B cell (primary cell): ENCODE data around the gene MYO18A. TPM values are rescaled to one million over a fixed set of nuclear protein-coding genes. Genes with fewer than 3 reads are reported as not detected.

Experiments used
- ATAC-seq: fragments of 200-7000 bp; cut with Tn5 transposase; one replicate; pipeline ENCODE4 v1.10.0; 2021; ENCODE audit warnings: low read depth, mild to moderate bottlenecking, moderate number of reproducible peaks, moderate library complexity
- CTCF ChIA-PET: fragments of 350-600 bp; sonication (Branson Sonifier 250); formaldehyde crosslinking; loops from one replicate; lab custom pipeline; 2021; ENCODE audit warnings: antibody characterized with exemption, inconsistent platforms; lab: Charles Lee
- POLR2A ChIA-PET: fragments of 350-600 bp; sonication (Branson Sonifier 250); formaldehyde crosslinking; loops from one replicate; lab custom pipeline; 2021; ENCODE audit warnings: antibody characterized with exemption; lab: Charles Lee
- DNase-seq: peaks from one replicate; pipeline ENCODE4 v3.0.0; 2013
- H2AFZ ChIP-seq: 2 replicates; pipeline ENCODE4 v1.6.1; 2012; ENCODE audit warnings: mild to moderate bottlenecking, low read depth, low read length; ENCODE audit not compliant: insufficient read depth, poor library complexity, severe bottlenecking
- H3K27ac ChIP-seq, 2 donors: 1 replicate in 1 of 2; 2 replicates in 1 of 2; pipeline ENCODE4 v1.5.1; 2012 to 2013; ENCODE audit warnings: low read length in 2 of 2, mild to moderate bottlenecking in 2 of 2, moderate library complexity in 1 of 2
- H3K27me3 ChIP-seq, 4 experiments: fragments of 200-600 bp in 1 of 4; sonication (generic) in 1 of 4; replicated peaks in 1 of 4; 1 replicate in 2 of 4; 2 replicates in 2 of 4; pipeline versions ENCODE4 v1.6.1 to v1.7.0; 2013 to 2016; ENCODE audit warnings: low read length in 3 of 4, mild to moderate bottlenecking in 2 of 4, mixed read lengths in 1 of 4, moderate library complexity in 1 of 4; ENCODE audit not compliant: insufficient read depth in 4 of 4, control insufficient read depth in 3 of 4; ENCODE audit errors: control extremely low read depth in 1 of 4
- H3K36me3 ChIP-seq, 2 experiments: replicated peaks in 1 of 2; 1 replicate in 1 of 2; 2 replicates in 1 of 2; pipeline versions ENCODE4 v1.6.1 to v1.7.1; 2013; ENCODE audit warnings: low read length in 1 of 2; ENCODE audit not compliant: insufficient read depth in 2 of 2, control insufficient read depth in 1 of 2; ENCODE audit errors: control extremely low read depth in 1 of 2, extremely low read depth in 1 of 2
- H3K4me1 ChIP-seq, 2 donors: fragments of 200-600 bp in 1 of 2; sonication (generic) in 1 of 2; 1 replicate in 1 of 2; 2 replicates in 1 of 2; pipeline versions ENCODE4 v1.5.1 to v1.6.1; 2013 to 2017; ENCODE audit warnings: low read length in 2 of 2; ENCODE audit not compliant: control insufficient read depth in 2 of 2, insufficient read depth in 2 of 2
- H3K4me2 ChIP-seq: replicated peaks from 2 replicates; pipeline ENCODE3; 2012; ENCODE audit warnings: mild to moderate bottlenecking, low read depth, low read length; ENCODE audit not compliant: poor library complexity, severe bottlenecking
- H3K4me3 ChIP-seq, 5 experiments: fragments of 200-600 bp in 1 of 5; sonication (generic) in 1 of 5; 1 replicate in 3 of 5; 2 replicates in 2 of 5; pipeline versions ENCODE4 v1.5.1 to v1.7.0; 2011 to 2016; ENCODE audit warnings: low read length in 4 of 5, mild to moderate bottlenecking in 4 of 5, low read depth in 2 of 5, control low read depth in 1 of 5, moderate library complexity in 1 of 5; ENCODE audit not compliant: insufficient read depth in 1 of 5; ENCODE audit errors: control extremely low read depth in 1 of 5, extremely low read depth in 1 of 5
- H3K79me2 ChIP-seq: fragments of 200-600 bp; sonication (generic); one replicate; pipeline ENCODE4 v1.6.0; 2016; ENCODE audit warnings: low read length; ENCODE audit not compliant: control insufficient read depth, insufficient read depth
- H3K9ac ChIP-seq: fragments of 200-600 bp; sonication (generic); 2 replicates; pipeline ENCODE4 v1.6.1; 2017; ENCODE audit warnings: mild to moderate bottlenecking, low read length, moderate library complexity
- H3K9me3 ChIP-seq, 3 donors: one replicate each; pipeline versions ENCODE4 v1.6.1 to v1.7.1; 2013; ENCODE audit warnings: low read length in 2 of 3; ENCODE audit not compliant: control insufficient read depth in 2 of 3, insufficient read depth in 1 of 3; ENCODE audit errors: control extremely low read depth in 1 of 3
- H4K20me1 ChIP-seq: 2 replicates; pipeline ENCODE4 v1.6.0; 2012; ENCODE audit warnings: mild to moderate bottlenecking, low read length; ENCODE audit not compliant: insufficient read depth, control insufficient read depth, poor library complexity, severe bottlenecking
- H3K27ac Mint-ChIP-seq: one replicate; pipeline ENCODE4 v1.8.0; 2021; ENCODE audit warnings: mixed read lengths
- H3K27me3 Mint-ChIP-seq: one replicate; pipeline ENCODE4 v1.8.0; 2021; ENCODE audit warnings: mixed read lengths
- H3K4me1 Mint-ChIP-seq: one replicate; pipeline ENCODE4 v1.8.0; 2021; ENCODE audit warnings: mixed read lengths
- H3K4me3 Mint-ChIP-seq: one replicate; pipeline ENCODE4 v1.8.0; 2021; ENCODE audit warnings: mixed read lengths
- H3K9me3 Mint-ChIP-seq: one replicate; pipeline ENCODE4 v1.8.0; 2022; ENCODE audit warnings: mixed read lengths; ENCODE audit not compliant: insufficient read depth
- EZH2 ChIP-seq: IDR thresholded peaks from 2 replicates; pipeline ENCODE4 v1.6.1; 2012; ENCODE audit warnings: borderline replicate concordance, low read depth, mild to moderate bottlenecking, moderate library complexity, low read length; ENCODE audit not compliant: insufficient read depth, poor library complexity, severe bottlenecking
- WGBS: methylation state at CpG from one replicate; pipeline ENCODE4 v1.1.5; 2013; ENCODE audit warnings: missing lambda C conversion rate; ENCODE audit not compliant: insufficient coverage; 5-methylcytosine and 5-hydroxymethylcytosine counted together
- intact Hi-C: fragments of 100-400 bp; cut with micrococcal nuclease; formaldehyde crosslinking; loops from one replicate; pipeline ENCODE4 v1.10.0; 2022
- polyA plus RNA-seq: library from polyadenylated mRNA; depleted of rRNA; stranded (reverse); fragments of >200 nt; gene quantifications from 2 replicates; pipeline ENCODE4 v1.2.3, GENCODE V29; 2012
- total RNA-seq, 2 donors: library from RNA; stranded (reverse); fragments of 120-200 nt in 1 of 2; gene quantifications; 1 replicate in 1 of 2; 2 replicates in 1 of 2; pipeline versions ENCODE4 v1.2.3 to v1.2.4, GENCODE V29; 2013 to 2022
- TF ChIP-seq, protein P1 (sequence below): fragments of 200-600 bp; IDR thresholded peaks from one replicate; pipeline ENCODE4 v1.8.0; 2022; ENCODE audit warnings: antibody characterized with exemption, mild to moderate bottlenecking

MYO18A gene
- total and polyA plus RNA-seq, 2 donors (not counting 1 experiment from before 2014, with no cell fraction given), result 72.2 to 155 TPM

GRCh38 chr17:29042679-29043538, 137.3 kb downstream of the MYO18A start, which contains the start of gene PIPOX:
Gene PIPOX, plus strand, starts transcription at chr17:29043141. Its CDS starts 85 bp downstream, at chr17:29043226.
- H2AFZ ChIP-seq, result no peak within 1 kb of the TSS

More at GRCh38 chr17:29042679-29043538, 137.3 kb downstream of the MYO18A start, which contains the start of gene PIPOX:
- Histone ChIP-seq H3K4me3 (no peak within 1 kb of the TSS), H3K9ac (no peak within 1 kb of the TSS), H3K9me3 (no peaks in the 10 kb centered on the region), H3K4me1 (peaks cover 14 to 15% of the 10 kb centered on the region in 2 donors), H3K4me2 (peak within 1 kb of the TSS; percentile 29), H3K27ac (no peak within 1 kb of the TSS), H4K20me1 (no peaks in the 10 kb centered on the region), H3K36me3 (no peaks in the 10 kb centered on the region), H3K79me2 (no peaks in the 10 kb centered on the region), H3K27me3 (peaks cover 0 to 5% (median under 1%) of the 10 kb centered on the region in 4 experiments)
- Mint-ChIP-seq H3K27me3 (peaks cover 10% of the 10 kb centered on the region), H3K4me3 (no peak within 1 kb of the TSS), H3K4me1 (peaks cover 16% of the 10 kb centered on the region), H3K27ac (no peak within 1 kb of the TSS), H3K9me3 (no peaks in the 10 kb centered on the region)
- ChIA-PET CTCF (interaction anchor here (0.9 to 1.3 kb wide), 3 partner anchors 69 to 134 kb away, joined by 3 to 6 read pairs (median 3); no protein-coding TSS in a partner anchor), POLR2A (interaction anchor here (0.6 kb wide), 1 partner anchor 191 kb away, joined by 4 read pairs; no protein-coding TSS in a partner anchor)
- no peak for TF ChIP-seq EZH2
- TF ChIP-seq, protein P1, sequence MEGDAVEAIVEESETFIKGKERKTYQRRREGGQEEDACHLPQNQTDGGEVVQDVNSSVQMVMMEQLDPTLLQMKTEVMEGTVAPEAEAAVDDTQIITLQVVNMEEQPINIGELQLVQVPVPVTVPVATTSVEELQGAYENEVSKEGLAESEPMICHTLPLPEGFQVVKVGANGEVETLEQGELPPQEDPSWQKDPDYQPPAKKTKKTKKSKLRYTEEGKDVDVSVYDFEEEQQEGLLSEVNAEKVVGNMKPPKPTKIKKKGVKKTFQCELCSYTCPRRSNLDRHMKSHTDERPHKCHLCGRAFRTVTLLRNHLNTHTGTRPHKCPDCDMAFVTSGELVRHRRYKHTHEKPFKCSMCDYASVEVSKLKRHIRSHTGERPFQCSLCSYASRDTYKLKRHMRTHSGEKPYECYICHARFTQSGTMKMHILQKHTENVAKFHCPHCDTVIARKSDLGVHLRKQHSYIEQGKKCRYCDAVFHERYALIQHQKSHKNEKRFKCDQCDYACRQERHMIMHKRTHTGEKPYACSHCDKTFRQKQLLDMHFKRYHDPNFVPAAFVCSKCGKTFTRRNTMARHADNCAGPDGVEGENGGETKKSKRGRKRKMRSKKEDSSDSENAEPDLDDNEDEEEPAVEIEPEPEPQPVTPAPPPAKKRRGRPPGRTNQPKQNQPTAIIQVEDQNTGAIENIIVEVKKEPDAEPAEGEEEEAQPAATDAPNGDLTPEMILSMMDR, result no peak
- peak; percentile 35 for DNase-seq
- 62% methylated on average over 13 of the region's 13 CpGs for WGBS
- peak; percentile 33 for ATAC-seq
- intact Hi-C loops, result no loop called here
